Measurements from ENCODE around the gene NISCH.

NISCH gene

GRCh38 chr3:52527039-52527731, 71.8 kb downstream of the NISCH start:
- Histone ChIP-seq H3K27me3 (ENCODE audit: control insufficient read depth, low read length) (no peaks in the 10 kb centered on the region), H3F3A (ENCODE audit: control insufficient read depth, insufficient read depth) (no peaks in the 10 kb centered on the region), H3K4me3 (ENCODE audit: low read length) (no peak overlapping the region), H3K27ac (ENCODE audit: low read depth, low read length) (no peak overlapping the region), H3K9me2 (replicated peaks; ENCODE audit: control insufficient read depth, low read length) (no peaks in the 10 kb centered on the region), H4K20me1 (ENCODE audit: control insufficient read depth, insufficient read depth, low read depth, low read length) (0 out of 2 replicates have a peak, but pooled peaks cover 3% of the 10 kb centered on the region), H3K36me3 (ENCODE audit: control insufficient read depth, low read length) (peaks cover 55% of the 10 kb centered on the region), H3K79me2 (ENCODE audit: control insufficient read depth, low read length) (peaks cover 24% of the 10 kb centered on the region), H3K9me3 (ENCODE audit: control insufficient read depth, insufficient read depth, low read length) (no peaks in the 10 kb centered on the region), H3K4me1 (ENCODE audit: control insufficient read depth, low read length) (peaks cover 6% of the 10 kb centered on the region), H3K4me2 (ENCODE audit: low read length) (no peak overlapping the region)
- TF ChIP-seq EZH2phosphoT487 (IDR thresholded peaks at IDR 0.05; ENCODE audit: borderline replicate concordance, low read length) (no peak), CTCF (IDR thresholded peaks at IDR 0.05; ENCODE audit: low read depth, low read length, poor library complexity, severe bottlenecking) (no peak)

- Histone ChIP-seq H3K9me2 (replicated peaks; ENCODE audit: control insufficient read depth, low read length) (no peaks in the 10 kb centered on the region), H4K20me1 (ENCODE audit: control insufficient read depth, insufficient read depth, low read depth, low read length) (0 out of 2 replicates have a peak, but pooled peaks cover 5% of the 10 kb centered on the region), H3K79me2 (ENCODE audit: control insufficient read depth, low read length) (peaks cover 32% of the 10 kb centered on the region), H3K27me3 (ENCODE audit: control insufficient read depth, low read length) (no peaks in the 10 kb centered on the region), H3F3A (ENCODE audit: control insufficient read depth, insufficient read depth) (no peaks in the 10 kb centered on the region), H3K4me1 (ENCODE audit: control insufficient read depth, low read length) (peaks cover 12% of the 10 kb centered on the region), H3K9me3 (ENCODE audit: control insufficient read depth, insufficient read depth, low read length) (no peaks in the 10 kb centered on the region), H3K36me3 (ENCODE audit: control insufficient read depth, low read length) (peaks cover 58% of the 10 kb centered on the region), H3K4me3 (ENCODE audit: low read length) (no peak overlapping the region), H3K27ac (ENCODE audit: low read depth, low read length) (no peak overlapping the region), H3K4me2 (ENCODE audit: low read length) (no peak overlapping the region)
- TF ChIP-seq CTCF (IDR thresholded peaks at IDR 0.05; ENCODE audit: low read depth, low read length, poor library complexity, severe bottlenecking): no peak
- no peak for TF ChIP-seq EZH2phosphoT487 (IDR thresholded peaks at IDR 0.05; ENCODE audit: borderline replicate concordance, low read length)
Measured at GRCh38 chr3:52527732-52528585, 72.6 kb downstream of the NISCH start.

- Histone ChIP-seq H3K36me3 (ENCODE audit: control insufficient read depth, low read length) (peaks cover 58% of the 10 kb centered on the region), H3K27me3 (ENCODE audit: control insufficient read depth, low read length) (no peaks in the 10 kb centered on the region), H4K20me1 (ENCODE audit: control insufficient read depth, insufficient read depth, low read depth, low read length) (0 out of 2 replicates have a peak, but pooled peaks cover 5% of the 10 kb centered on the region), H3K4me3 (ENCODE audit: low read length) (no peak overlapping the region), H3K27ac (ENCODE audit: low read depth, low read length) (no peak overlapping the region), H3F3A (ENCODE audit: control insufficient read depth, insufficient read depth) (no peaks in the 10 kb centered on the region), H3K9me2 (replicated peaks; ENCODE audit: control insufficient read depth, low read length) (no peaks in the 10 kb centered on the region), H3K4me2 (ENCODE audit: low read length) (no peak overlapping the region), H3K9me3 (ENCODE audit: control insufficient read depth, insufficient read depth, low read length) (no peaks in the 10 kb centered on the region), H3K79me2 (ENCODE audit: control insufficient read depth, low read length) (peaks cover 36% of the 10 kb centered on the region), H3K4me1 (ENCODE audit: control insufficient read depth, low read length) (peaks cover 12% of the 10 kb centered on the region)
- TF ChIP-seq EZH2phosphoT487 (IDR thresholded peaks at IDR 0.05; ENCODE audit: borderline replicate concordance, low read length): no peak
- TF ChIP-seq CTCF (IDR thresholded peaks at IDR 0.05; ENCODE audit: low read depth, low read length, poor library complexity, severe bottlenecking): no peak
Measured at GRCh38 chr3:52528586-52529375, 73.4 kb downstream of the NISCH start.

Measured in DOHH2 (cell line).